Glutamatergic neuron (in vitro differentiated cells): ENCODE results near the gene C1RL. TPM values are rescaled to one million over a fixed set of nuclear protein-coding genes. Genes with fewer than 3 reads are reported as not detected.

ENCODE experiments used
- DNase-seq: peaks from one replicate; pipeline ENCODE4 v3.0.0; 2022
- H3K27ac Mint-ChIP-seq: one replicate; pipeline ENCODE4 v1.8.0; 2020; ENCODE audit warnings: mild to moderate bottlenecking, mixed read lengths, inconsistent platforms; ENCODE audit not compliant: unreplicated experiment
- H3K27me3 Mint-ChIP-seq: one replicate; pipeline ENCODE4 v1.8.0; 2020; ENCODE audit warnings: mild to moderate bottlenecking, moderate library complexity, mixed read lengths, inconsistent platforms; ENCODE audit not compliant: unreplicated experiment
- H3K36me3 Mint-ChIP-seq: one replicate; pipeline ENCODE4 v1.8.0; 2020; ENCODE audit warnings: mild to moderate bottlenecking, mixed read lengths, inconsistent platforms; ENCODE audit not compliant: unreplicated experiment
- H3K4me1 Mint-ChIP-seq: one replicate; pipeline ENCODE4 v1.8.0; 2020; ENCODE audit warnings: mild to moderate bottlenecking, low read depth, mixed read lengths, inconsistent platforms; ENCODE audit not compliant: unreplicated experiment
- H3K4me3 Mint-ChIP-seq: one replicate; pipeline ENCODE4 v1.8.0; 2020; ENCODE audit warnings: mild to moderate bottlenecking, mixed read lengths, inconsistent platforms; ENCODE audit not compliant: unreplicated experiment
- H3K9me3 Mint-ChIP-seq: one replicate; pipeline ENCODE4 v1.8.0; 2020; ENCODE audit warnings: mild to moderate bottlenecking, moderate library complexity, mixed read lengths, inconsistent platforms; ENCODE audit not compliant: unreplicated experiment
- total RNA-seq: library from RNA; stranded (reverse); fragmentation: NEBNext Ultra II Directional; extraction: Animal tissue kit (Norgen Biotek cat#: 25700); gene quantifications from one replicate; pipeline ENCODE4 v1.2.1, GENCODE V29; 2021; ENCODE audit not compliant: unreplicated experiment
- TF ChIP-seq, protein P1 (sequence below): fragments of 200-600 bp; sonication (generic); IDR thresholded peaks from one replicate; pipeline ENCODE4 v1.5.0; 2021; ENCODE audit not compliant: partially characterized antibody, unreplicated experiment

C1RL gene
- total RNA-seq, 1 donor from 2014 or later = 12.8 TPM

DNA sequence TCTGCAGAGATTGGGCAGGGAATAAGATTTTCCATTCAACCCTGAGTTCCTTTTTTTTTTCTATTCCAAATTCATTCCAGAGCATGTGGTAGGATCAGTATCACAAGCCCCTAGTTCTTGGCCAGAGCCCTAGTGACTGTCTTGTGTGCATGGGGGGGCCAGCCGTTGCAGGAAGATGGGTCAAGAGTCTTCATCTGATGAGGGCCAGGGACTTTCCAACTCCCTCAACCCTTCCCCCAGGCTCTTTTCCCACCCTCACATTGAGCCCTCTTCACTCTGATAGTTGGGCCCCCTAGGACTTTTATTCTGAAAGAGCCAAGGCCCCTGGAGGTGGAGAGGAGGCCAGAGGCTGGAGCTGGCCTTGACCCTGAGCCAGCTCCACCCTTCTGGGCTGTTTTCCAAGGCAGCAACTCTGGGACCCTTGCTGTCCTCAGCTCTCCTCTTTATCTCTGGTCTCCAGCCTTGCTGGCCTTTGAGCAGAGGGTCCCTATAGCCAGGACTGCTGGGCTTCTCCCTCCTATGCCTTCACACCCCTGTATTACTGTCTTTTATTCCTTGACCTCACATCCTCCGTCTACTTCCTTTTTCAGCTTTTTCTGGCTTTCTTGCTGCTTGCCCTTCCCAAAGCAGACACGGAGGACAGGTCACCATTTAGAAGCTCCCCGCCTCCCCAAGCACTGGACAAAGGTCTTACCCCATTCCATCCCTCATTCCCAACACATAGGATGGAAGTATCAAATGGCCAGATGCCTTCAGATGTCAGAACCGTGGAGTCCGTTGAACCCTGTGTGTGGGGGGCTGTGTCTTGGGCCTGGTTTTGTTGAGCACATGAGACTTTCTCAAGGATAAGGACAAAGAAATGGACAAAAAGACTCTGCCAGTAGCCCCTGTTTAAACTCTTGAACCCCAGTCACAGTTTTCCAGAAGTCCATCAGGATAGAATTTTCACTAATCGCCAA, 14.1 kb upstream of the C1RL start:
- Mint-ChIP-seq H3K36me3 (no peaks in the 10 kb centered on the region), H3K4me3 (no peak overlapping the region), H3K27ac (no peak overlapping the region), H3K4me1 (no peaks in the 10 kb centered on the region), H3K9me3 (peaks cover 6% of the 10 kb centered on the region), H3K27me3 (peaks cover 10% of the 10 kb centered on the region)
- DNase-seq = no peak
- TF ChIP-seq, protein P1, sequence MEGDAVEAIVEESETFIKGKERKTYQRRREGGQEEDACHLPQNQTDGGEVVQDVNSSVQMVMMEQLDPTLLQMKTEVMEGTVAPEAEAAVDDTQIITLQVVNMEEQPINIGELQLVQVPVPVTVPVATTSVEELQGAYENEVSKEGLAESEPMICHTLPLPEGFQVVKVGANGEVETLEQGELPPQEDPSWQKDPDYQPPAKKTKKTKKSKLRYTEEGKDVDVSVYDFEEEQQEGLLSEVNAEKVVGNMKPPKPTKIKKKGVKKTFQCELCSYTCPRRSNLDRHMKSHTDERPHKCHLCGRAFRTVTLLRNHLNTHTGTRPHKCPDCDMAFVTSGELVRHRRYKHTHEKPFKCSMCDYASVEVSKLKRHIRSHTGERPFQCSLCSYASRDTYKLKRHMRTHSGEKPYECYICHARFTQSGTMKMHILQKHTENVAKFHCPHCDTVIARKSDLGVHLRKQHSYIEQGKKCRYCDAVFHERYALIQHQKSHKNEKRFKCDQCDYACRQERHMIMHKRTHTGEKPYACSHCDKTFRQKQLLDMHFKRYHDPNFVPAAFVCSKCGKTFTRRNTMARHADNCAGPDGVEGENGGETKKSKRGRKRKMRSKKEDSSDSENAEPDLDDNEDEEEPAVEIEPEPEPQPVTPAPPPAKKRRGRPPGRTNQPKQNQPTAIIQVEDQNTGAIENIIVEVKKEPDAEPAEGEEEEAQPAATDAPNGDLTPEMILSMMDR = no peak

DNA sequence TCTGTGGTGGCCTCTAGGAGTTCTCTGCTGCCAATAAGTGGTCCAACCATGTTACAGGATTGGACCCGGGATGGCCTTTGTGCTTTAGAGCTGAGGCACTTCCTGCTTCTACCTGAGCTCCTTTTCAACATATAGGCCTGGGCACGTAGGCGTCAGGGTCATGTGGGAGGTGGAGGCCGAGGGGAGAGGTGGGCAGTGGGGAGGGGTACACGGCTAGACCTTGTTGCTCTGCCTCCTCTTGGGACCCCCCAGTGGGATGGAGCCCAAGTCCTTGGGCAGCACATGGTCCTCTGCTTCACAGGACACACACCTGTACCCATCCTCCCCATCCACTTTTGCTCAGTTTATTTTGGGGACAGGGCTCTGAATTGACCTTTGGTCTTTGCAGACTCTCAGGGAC, 12.3 kb upstream of the C1RL start:
- TF ChIP-seq, protein P1 = no peak
- Mint-ChIP-seq H3K4me1 (no peaks in the 10 kb centered on the region), H3K36me3 (no peaks in the 10 kb centered on the region), H3K27ac (no peak overlapping the region), H3K27me3 (peaks cover 6% of the 10 kb centered on the region), H3K4me3 (no peak overlapping the region), H3K9me3 (peaks cover 2% of the 10 kb centered on the region)
- DNase-seq = no peak

DNA sequence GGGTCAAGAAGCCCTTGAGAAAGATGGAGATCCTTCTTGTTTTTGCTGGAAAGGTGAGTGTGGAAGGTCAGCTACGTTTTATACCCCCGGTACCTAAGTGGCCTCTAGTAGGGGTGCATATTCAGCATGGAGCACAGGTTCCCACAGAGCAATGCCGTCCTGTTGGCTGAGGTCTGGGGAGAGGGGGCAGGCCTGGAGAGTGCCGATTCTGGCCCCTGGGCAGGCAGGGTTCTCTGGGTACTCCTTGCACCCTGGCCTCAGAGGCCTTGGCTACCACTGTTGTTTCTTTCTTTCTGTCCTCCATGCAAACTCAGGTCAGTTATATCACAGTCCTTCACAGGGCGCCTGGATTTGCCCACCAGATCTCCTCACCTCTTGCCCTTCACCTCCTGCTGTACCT, 11.2 kb upstream of the C1RL start:
- Mint-ChIP-seq H3K4me1 (no peaks in the 10 kb centered on the region), H3K27ac (no peak overlapping the region), H3K36me3 (no peaks in the 10 kb centered on the region), H3K27me3 (peaks cover 6% of the 10 kb centered on the region), H3K4me3 (no peak overlapping the region), H3K9me3 (peaks cover 2% of the 10 kb centered on the region)
- no peak for DNase-seq
- TF ChIP-seq, protein P1 = no peak

DNA sequence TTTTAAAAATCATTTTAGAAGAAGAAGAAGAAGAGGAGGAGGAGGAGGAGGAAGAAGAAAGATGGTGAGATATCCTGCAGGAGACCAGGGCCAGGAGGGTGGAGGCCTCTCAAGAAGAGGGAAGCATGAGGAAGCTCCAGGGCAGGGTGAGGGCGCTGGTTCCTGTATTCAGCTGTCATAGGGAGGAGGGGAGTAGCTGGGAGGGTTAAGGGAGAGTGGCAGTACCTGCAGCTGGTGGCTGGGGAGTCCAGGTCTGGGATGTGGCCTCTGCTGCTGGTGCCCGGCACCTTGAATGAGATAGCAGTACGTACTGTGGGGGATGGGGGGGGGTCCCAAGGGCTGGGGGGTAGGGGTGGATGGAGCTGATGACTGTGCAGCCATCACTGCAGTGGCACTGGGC, 9.9 kb upstream of the C1RL start:
- Mint-ChIP-seq H3K9me3 (peaks cover 2% of the 10 kb centered on the region), H3K27ac (no peak overlapping the region), H3K4me1 (no peaks in the 10 kb centered on the region), H3K36me3 (no peaks in the 10 kb centered on the region), H3K4me3 (no peak overlapping the region), H3K27me3 (peaks cover 6% of the 10 kb centered on the region)
- DNase-seq = no peak
- TF ChIP-seq, protein P1 = no peak

DNA sequence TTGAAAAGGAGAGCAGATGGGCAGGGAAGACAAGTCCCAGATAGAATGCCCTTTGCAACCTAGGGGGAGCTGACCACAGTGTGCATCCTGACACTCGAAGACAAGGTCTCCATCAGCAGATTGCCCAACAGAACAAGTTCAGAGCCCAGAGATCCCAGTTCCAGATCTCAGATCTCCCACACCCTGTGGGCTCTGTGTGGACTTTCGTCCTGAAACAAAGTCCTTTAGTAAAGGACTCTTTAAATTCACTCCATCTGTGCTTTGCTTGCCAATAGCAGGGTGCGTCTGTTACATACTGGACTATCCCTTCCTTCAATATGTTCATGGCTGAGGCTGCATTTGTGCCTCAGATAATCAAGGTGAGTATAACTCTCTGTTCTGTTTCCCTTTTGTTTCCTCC, 8.7 kb upstream of the C1RL start:
- Mint-ChIP-seq H3K4me1 (no peaks in the 10 kb centered on the region), H3K9me3 (peaks cover under 1% of the 10 kb centered on the region), H3K27me3 (peaks cover 2% of the 10 kb centered on the region), H3K36me3 (no peaks in the 10 kb centered on the region), H3K27ac (no peak overlapping the region), H3K4me3 (no peak overlapping the region)
- no peak for DNase-seq
- TF ChIP-seq, protein P1 = no peak
